Ovary (tissue), 9 donors: Measurements from ENCODE around the gene LRRC56. TPM values are rescaled to one million over a fixed set of nuclear protein-coding genes. Genes with fewer than 3 reads are reported as not detected.
"Not testable (repeated sequence)": the region's sequence is repeated elsewhere in the genome, so short reads cannot be mapped to it uniquely, and the experiment has no call there.

Experiments used
- DNase-seq, 5 donors: peaks; one replicate each; pipeline ENCODE4 v3.0.0-alpha.2; 2019 to 2020
- H3K27ac ChIP-seq, 2 donors: fragments of 200-600 bp; one replicate each; pipeline versions ENCODE4 v1.5.1 to v1.8.0; 2019 to 2022
- H3K27me3 ChIP-seq: fragments of 200-600 bp; one replicate; pipeline ENCODE4 v1.8.0; 2022
- H3K36me3 ChIP-seq: fragments of 200-600 bp; sonication (generic); one replicate; pipeline ENCODE4 v1.5.1; 2019
- H3K4me1 ChIP-seq: one replicate; pipeline ENCODE4 v1.8.1; 2013; ENCODE audit warnings: mild to moderate bottlenecking, moderate library complexity; ENCODE audit not compliant: insufficient read depth
- H3K4me3 ChIP-seq: fragments of 200-600 bp; sonication (generic); one replicate; pipeline ENCODE4 v1.5.1; 2017
- H3K9me3 ChIP-seq, 2 donors: fragments of 200-600 bp in 1 of 2; sonication (generic) in 1 of 2; one replicate each; pipeline versions ENCODE4 v1.5.1 to v1.8.1; 2013 to 2019; ENCODE audit warnings: mild to moderate bottlenecking in 1 of 2, moderate library complexity in 1 of 2
- EP300 ChIP-seq: sonication (generic); formaldehyde crosslinking; IDR thresholded peaks from one replicate; pipeline ENCODE4 v1.6.1; 2017; ENCODE audit warnings: antibody characterized with exemption
- POLR2A ChIP-seq: fragments of 450-650 bp; IDR thresholded peaks from one replicate; pipeline ENCODE4 v1.6.1; 2017; ENCODE audit warnings: antibody characterized with exemption, mild to moderate bottlenecking, moderate library complexity
- WGBS, 3 donors: extraction: QIAGEN DNeasy Blood & Tissue Kit in 1 of 3; methylation state at CpG; one replicate each; pipeline versions ENCODE4 v1.1.5 to v1.1.7; 2013 to 2017; 5-methylcytosine and 5-hydroxymethylcytosine counted together
- intact Hi-C, 4 donors: fragments of 100-400 bp; cut with DNase I; formaldehyde crosslinking; loops; one replicate each; pipeline versions ENCODE4 v1.11.0 to v1.15.1; 2022 to 2023
- polyA plus RNA-seq, 2 donors: library from polyadenylated mRNA; stranded (reverse); fragments of 200-250 nt in 1 of 2; fragments of 350-450 nt in 1 of 2; fragmentation: Illumina TruSeq in 1 of 2; extraction: RNeasy Lipid Tissue Mini Kit (QIAGEN cat#74804) in 1 of 2; gene quantifications; one replicate each; pipeline ENCODE4 v1.2.3, GENCODE V29; 2013 to 2014
- total RNA-seq, 7 donors: library from RNA; depleted of rRNA in 2 of 7; stranded (reverse); fragments of >200 nt in 2 of 7; fragmentation: NEBNext Ultra II Directional in 3 of 7; extraction: Animal tissue kit (Norgen Biotek cat#: 25700) in 3 of 7; gene quantifications; one replicate each; pipeline versions ENCODE4 v1.1.0 to v1.2.4, GENCODE V29; 2016 to 2023
- TF ChIP-seq, protein P1 (sequence below), 3 donors: fragments of 450-650 bp in 2 of 3; fragments of 200-600 bp in 1 of 3; IDR thresholded peaks; one replicate each; pipeline versions ENCODE4 v1.5.1 to v1.8.0; 2016 to 2022; ENCODE audit warnings: antibody characterized with exemption in 3 of 3, mild to moderate bottlenecking in 1 of 3
- donor health status: DM: no; HTN: no; CAD: no; lungs with moderate emphysema.
- donor health status: DM: no; HTN: no; CAD: no.
- donor health status: Bipolar disorder and iron deficiency.
- donor health status: DM: yes; HTN: yes; CAD: no.
- donor health status: DM: no; HTN: no; CAD: no.
- donor health status: DM: yes; HTN: yes; CAD: no.

Gene LRRC56
- total and polyA plus RNA-seq, 9 donors, result 0.60 to 6.2 (median 2.0) TPM; not detected in 1

DNA sequence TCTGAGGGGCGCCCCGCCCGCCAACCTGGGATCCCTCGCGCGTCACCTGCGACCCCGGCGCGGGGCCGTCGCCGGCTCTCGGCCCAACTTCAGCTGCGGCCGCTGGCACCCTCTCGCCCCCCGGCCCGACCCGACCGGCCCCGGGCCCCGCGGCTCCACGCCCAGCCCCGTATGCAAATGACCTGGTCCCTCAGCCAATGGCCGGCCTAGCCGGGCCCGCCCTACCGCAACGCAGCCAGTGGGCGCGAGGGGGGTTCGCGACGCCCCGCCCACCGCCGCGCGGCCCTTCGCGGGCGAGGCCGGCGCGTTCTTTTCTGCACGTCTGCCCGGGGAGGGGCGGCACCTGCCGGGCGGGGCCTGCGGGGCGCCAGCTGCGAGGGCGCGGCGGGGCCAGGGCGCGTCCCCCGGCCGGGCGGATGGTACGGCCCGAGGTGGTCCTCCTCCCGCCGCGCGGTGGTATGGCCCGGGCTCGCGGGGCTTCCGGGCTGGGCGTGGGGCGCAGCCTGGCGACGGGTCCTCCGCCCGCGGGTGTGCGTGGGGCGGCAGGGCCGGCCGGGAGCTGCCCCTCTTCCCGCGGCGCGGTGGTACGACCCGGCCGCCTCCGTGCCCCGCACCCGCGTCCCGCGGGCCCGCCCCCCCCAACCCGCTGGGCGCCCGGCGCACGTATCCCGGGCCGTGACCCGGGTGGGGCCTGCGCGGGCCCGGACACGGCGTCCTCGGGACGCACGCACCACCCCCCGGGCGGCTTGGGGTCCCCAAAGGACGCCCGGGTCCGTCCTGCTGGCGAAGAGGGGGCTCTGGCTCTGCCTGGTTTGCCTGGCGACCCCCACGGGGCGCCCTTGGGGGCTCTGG, 31.2 kb downstream of the LRRC56 start:
- no peaks in the 10 kb centered on the region for H3K27me3 ChIP-seq
- 0 to 3% (median 1%) methylated on average over 39 to 123 of the region's 123 CpGs for WGBS, 3 donors
- DNase-seq, result peak; percentile 92 to 96 (median 94)
- H3K36me3 ChIP-seq, result no peaks in the 10 kb centered on the region
- intact Hi-C loops, result no loop called here
- peaks cover 2% of the 10 kb centered on the region for H3K4me1 ChIP-seq
- TF ChIP-seq EP300 (no peak), POLR2A (peak; percentile 39)
- TF ChIP-seq, protein P1, sequence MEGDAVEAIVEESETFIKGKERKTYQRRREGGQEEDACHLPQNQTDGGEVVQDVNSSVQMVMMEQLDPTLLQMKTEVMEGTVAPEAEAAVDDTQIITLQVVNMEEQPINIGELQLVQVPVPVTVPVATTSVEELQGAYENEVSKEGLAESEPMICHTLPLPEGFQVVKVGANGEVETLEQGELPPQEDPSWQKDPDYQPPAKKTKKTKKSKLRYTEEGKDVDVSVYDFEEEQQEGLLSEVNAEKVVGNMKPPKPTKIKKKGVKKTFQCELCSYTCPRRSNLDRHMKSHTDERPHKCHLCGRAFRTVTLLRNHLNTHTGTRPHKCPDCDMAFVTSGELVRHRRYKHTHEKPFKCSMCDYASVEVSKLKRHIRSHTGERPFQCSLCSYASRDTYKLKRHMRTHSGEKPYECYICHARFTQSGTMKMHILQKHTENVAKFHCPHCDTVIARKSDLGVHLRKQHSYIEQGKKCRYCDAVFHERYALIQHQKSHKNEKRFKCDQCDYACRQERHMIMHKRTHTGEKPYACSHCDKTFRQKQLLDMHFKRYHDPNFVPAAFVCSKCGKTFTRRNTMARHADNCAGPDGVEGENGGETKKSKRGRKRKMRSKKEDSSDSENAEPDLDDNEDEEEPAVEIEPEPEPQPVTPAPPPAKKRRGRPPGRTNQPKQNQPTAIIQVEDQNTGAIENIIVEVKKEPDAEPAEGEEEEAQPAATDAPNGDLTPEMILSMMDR (IDR thresholded peaks at IDR 0.05), result peak in 1 of 3 donors; percentile 24
- H3K27ac ChIP-seq, result peak overlapping the region; percentile 56 to 84
- peak overlapping the region; percentile 57 for H3K4me3 ChIP-seq
- H3K9me3 ChIP-seq, result no peaks in the 10 kb centered on the region

DNA sequence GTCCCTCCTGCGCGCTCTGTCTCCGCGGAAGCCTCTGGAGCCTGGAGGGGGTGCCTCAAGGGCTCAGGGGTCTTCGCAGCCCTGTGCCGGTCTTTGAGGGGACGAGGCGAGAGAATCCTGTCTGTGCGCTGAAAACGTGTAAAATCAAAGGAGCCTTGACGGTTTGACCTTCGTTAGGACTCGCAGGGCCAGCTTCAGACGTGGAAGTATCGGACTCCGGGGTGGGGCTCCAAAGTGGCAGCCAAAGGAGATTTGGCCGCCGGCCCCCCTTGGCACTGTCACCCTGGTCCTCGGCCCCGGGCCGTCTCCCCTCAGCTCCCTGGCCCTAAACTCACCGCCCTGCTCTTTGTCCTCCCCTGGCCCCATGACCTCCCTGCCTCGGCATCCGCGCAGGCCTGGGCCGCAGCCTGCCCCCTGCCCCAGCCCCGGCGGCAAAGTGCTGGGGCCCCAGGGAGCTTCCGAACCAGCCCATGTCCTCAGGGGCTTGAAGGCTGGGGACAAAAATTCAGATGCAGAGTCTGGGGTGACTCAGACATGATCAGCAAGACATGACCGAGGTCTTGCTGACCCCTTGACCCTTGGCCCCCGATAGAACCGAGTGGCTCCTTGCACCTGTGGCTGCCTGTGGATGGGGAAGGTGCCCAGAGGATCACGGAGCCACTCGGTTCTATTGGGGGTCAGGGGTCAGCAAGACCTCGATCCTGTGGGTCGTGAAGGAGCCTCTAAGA, 32.0 kb downstream of the LRRC56 start:
- TF ChIP-seq, protein P1 (IDR thresholded peaks at IDR 0.05), result no peak
- no peak for TF ChIP-seq EP300
- TF ChIP-seq POLR2A, result no peak
- intact Hi-C loops, result no loop called here
- WGBS, 3 donors, result 32 to 40% (median 38%) methylated on average over 36 of the region's 36 CpGs
- Histone ChIP-seq H3K9me3 (no peaks in the 10 kb centered on the region), H3K4me3 (peak overlapping the region; percentile 57), H3K27me3 (no peaks in the 10 kb centered on the region), H3K4me1 (peaks cover 5% of the 10 kb centered on the region), H3K36me3 (no peaks in the 10 kb centered on the region), H3K27ac (peak overlapping the region; percentile 56 to 84)
- peak in 3 of 5 donors; percentile 63 to 75 (median 65) for DNase-seq

- Histone ChIP-seq H3K27me3 (no peaks in the 10 kb centered on the region), H3K4me3 (no peak overlapping the region), H3K9me3 (no peaks in the 10 kb centered on the region), H3K36me3 (no peaks in the 10 kb centered on the region), H3K27ac (no peak overlapping the region), H3K4me1 (peaks cover 7% of the 10 kb centered on the region)
- intact Hi-C loops, result no loop called here
- no peak for TF ChIP-seq EP300
- WGBS, 3 donors, result 53 to 65% (median 58%) methylated on average over 8 of the region's 8 CpGs
- DNase-seq, result peak in 1 of 5 donors; percentile 25
Measured at GRCh38 chr11:571802-572185, 34.5 kb downstream of the LRRC56 start.

DNA sequence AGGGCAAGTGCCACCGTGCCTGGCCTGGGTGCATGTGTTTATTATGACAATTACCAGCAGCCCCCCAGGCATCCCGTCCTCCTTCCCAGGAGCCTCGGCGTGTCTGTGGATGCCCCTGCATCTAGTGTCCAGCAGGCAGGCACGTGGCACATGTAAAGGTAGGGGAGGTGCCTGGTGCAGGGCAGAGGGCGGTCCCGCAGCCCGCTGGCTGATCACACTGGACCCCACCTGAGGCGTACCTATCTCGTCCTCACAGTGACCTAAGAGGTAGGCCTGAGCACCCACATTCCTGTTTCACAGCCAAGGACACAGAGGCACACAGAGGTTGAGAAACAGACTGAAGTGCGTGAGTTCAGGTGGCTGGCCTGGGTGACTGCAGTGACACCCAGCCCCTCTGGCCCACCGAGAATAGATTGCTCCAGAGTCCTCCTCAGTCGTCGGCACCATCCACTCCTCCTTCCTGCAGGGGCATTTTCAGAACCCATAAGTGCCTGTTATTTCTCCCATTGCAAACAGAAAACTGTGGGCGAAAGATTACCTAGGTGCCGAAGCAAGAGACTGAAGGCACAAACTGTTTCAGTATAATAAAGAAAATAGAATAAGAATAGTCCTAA, 35.9 kb downstream of the LRRC56 start:
- H3K4me3 ChIP-seq, result no peak overlapping the region
- 66 to 73% (median 71%) methylated on average over 15 to 16 of the region's 16 CpGs for WGBS, 3 donors
- intact Hi-C loops, result no loop called here
- peak in 1 of 5 donors; percentile 42 for DNase-seq
- no peaks in the 10 kb centered on the region for H3K27me3 ChIP-seq
- no peak overlapping the region for H3K27ac ChIP-seq
- H3K9me3 ChIP-seq, result no peaks in the 10 kb centered on the region
- TF ChIP-seq POLR2A (no peak), EP300 (no peak)
- TF ChIP-seq, protein P1 (IDR thresholded peaks at IDR 0.05), result no peak
- peaks cover 15% of the 10 kb centered on the region for H3K4me1 ChIP-seq
- no peaks in the 10 kb centered on the region for H3K36me3 ChIP-seq

DNA sequence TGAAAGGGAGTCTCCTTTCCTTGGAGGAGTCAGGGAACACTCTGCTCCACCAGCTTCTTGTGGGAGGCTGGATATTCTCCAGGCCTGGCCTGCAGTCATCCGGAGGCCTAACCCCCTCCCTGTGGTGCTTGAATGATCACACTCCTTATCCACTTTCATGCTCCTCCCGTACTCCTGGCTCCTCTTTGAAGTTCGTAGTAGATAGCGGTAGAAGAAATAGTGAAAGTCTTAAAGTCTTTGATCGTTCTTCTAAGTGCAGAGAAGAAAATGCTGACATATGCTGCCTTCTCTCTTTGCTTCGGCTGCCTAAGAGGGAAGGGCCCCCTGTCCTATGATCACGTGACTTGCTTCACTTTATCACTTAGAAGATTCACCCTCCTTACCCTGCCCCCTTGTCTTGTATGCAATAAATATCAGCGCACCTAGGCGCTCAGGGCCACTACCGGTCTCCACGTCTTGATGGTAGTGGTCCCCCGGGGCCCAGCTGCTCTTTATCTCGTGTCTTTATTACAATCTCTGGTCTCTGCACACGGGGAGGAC, 36.8 kb downstream of the LRRC56 start:
- Histone ChIP-seq H3K4me3 (peak overlapping the region; percentile 9), H3K4me1 (peaks cover 19% of the 10 kb centered on the region)
- peak in 2 of 5 donors; percentile 54 to 68 for DNase-seq
- H3K36me3 ChIP-seq, H3K27me3 ChIP-seq, H3K9me3 ChIP-seq, H3K27ac ChIP-seq, intact Hi-C loops: not testable (repeated sequence)
- 20 to 32% (median 23%) methylated on average over 14 of the region's 14 CpGs for WGBS, 3 donors
